Measurements from ENCODE around the gene DUSP5.
A peak's percentile ranks its signal among the peaks of the same experiment; 100 is the strongest.

DUSP5 gene

GRCh38 chr10:110493832-110494426 lies 3.8 kb upstream of the DUSP5 start:
- CTCF ChIA-PET: interaction anchor here (1.6 kb wide), 1 partner anchor 187 kb away, joined by 6 read pairs; no protein-coding TSS in a partner anchor
- POLR2A ChIA-PET: no interaction called here

GRCh38 chr10:110494532-110494931 lies 3.2 kb upstream of the DUSP5 start:
- TF ChIP-seq ZNF777 (tag by site-specific recombination; IDR thresholded peaks at IDR 0.05; ENCODE audit: borderline replicate concordance) (no peak), KLF10 (tag by site-specific recombination; IDR thresholded peaks at IDR 0.05) (no peak), ZNF571 (tag by site-specific recombination; IDR thresholded peaks at IDR 0.05) (no peak), ZNF473 (tag by site-specific recombination; IDR thresholded peaks at IDR 0.05) (no peak), TRIM28 (IDR thresholded peaks at IDR 0.05; ENCODE audit: borderline replicate concordance, low read length) (no peak), KLF16 (tag by site-specific recombination; IDR thresholded peaks at IDR 0.05) (no peak), ZFP69B (tag by site-specific recombination; IDR thresholded peaks at IDR 0.05) (no peak), ZNF350 (tag by site-specific recombination; IDR thresholded peaks at IDR 0.05) (no peak), ZNF121 (tag by site-specific recombination; IDR thresholded peaks at IDR 0.05) (no peak), REPIN1 (tag by site-specific recombination; IDR thresholded peaks at IDR 0.05; ENCODE audit: low read depth) (no peak), ZFP41 (tag by site-specific recombination; IDR thresholded peaks at IDR 0.05; ENCODE audit: borderline replicate concordance) (no peak), ZNF529 (tag by site-specific recombination; IDR thresholded peaks at IDR 0.05; ENCODE audit: insufficient replicate concordance) (no peak), EGR2 (tag by site-specific recombination; IDR thresholded peaks at IDR 0.05; ENCODE audit: low read depth) (no peak), ELK4 (IDR thresholded peaks at IDR 0.05; ENCODE audit: borderline replicate concordance, low read depth, low read length) (no peak), ZBTB1 (tag by site-specific recombination; IDR thresholded peaks at IDR 0.05) (no peak), PRDM1 (tag by site-specific recombination; IDR thresholded peaks at IDR 0.05) (no peak)
- Histone ChIP-seq H3K27ac (ENCODE audit: extremely low read depth, low read depth, low read length) (no peak overlapping the region), H3K9me3 (ENCODE audit: control insufficient read depth, insufficient read depth, low read depth, low read length) (no peaks in the 10 kb centered on the region), H3K4me3 (ENCODE audit: low read depth, low read length) (no peak overlapping the region), H3K4me1 (ENCODE audit: control insufficient read depth, insufficient read depth, low read length) (peaks cover 15% of the 10 kb centered on the region), H3K36me3 (ENCODE audit: control insufficient read depth in 2 of 2, insufficient read depth in 1 of 2, low read length in 2 of 2) (no peaks in the 10 kb centered on the region)
- ChIA-PET CTCF (no interaction called here), POLR2A (no interaction called here)

More at GRCh38 chr10:110493832-110494426, 3.8 kb upstream of the DUSP5 start:
- H3K27ac ChIP-seq (ENCODE audit: extremely low read depth, low read depth, low read length): no peak overlapping the region
- H3K4me1 ChIP-seq (ENCODE audit: control insufficient read depth, insufficient read depth, low read length): peaks cover 10% of the 10 kb centered on the region
- no peak overlapping the region for H3K4me3 ChIP-seq (ENCODE audit: low read depth, low read length)
- H3K36me3 ChIP-seq (ENCODE audit: control insufficient read depth in 2 of 2, insufficient read depth in 1 of 2, low read length in 2 of 2): no peaks in the 10 kb centered on the region
- H3K9me3 ChIP-seq (ENCODE audit: control insufficient read depth, insufficient read depth, low read depth, low read length): no peaks in the 10 kb centered on the region
- TF ChIP-seq ZNF747 (tag by site-specific recombination; IDR thresholded peaks at IDR 0.05) (no peak), YY1 (tag by site-specific recombination; IDR thresholded peaks at IDR 0.05) (no peak), ZNF302 (tag by site-specific recombination; IDR thresholded peaks at IDR 0.05; ENCODE audit: low read depth) (no peak), ZSCAN30 (tag by site-specific recombination; IDR thresholded peaks at IDR 0.05) (no peak), ZFHX2 (tag by site-specific recombination; conservative IDR thresholded peaks at IDR 0.05) (peak; percentile 59; the same call in 1 of the 2 replicates), ZSCAN5A (tag by site-specific recombination; IDR thresholded peaks at IDR 0.05) (no peak), EGR2 (tag by site-specific recombination; IDR thresholded peaks at IDR 0.05; ENCODE audit: low read depth) (peak; percentile 96)
